Mucosa of descending colon (tissue), 3 donors: ENCODE measurements around the gene RNU7-1. TPM values are rescaled to one million over a fixed set of nuclear protein-coding genes. Genes with fewer than 3 reads are reported as not detected.

Experiments used
- ATAC-seq: fragments of 200-7000 bp; cut with Tn5 transposase; one replicate; pipeline ENCODE4 v1.9.1; 2020; ENCODE audit warnings: mild to moderate bottlenecking, moderate library complexity
- DNase-seq, 3 donors: peaks; one replicate each; pipeline ENCODE4 v3.0.0-alpha.2; 2020
- H3K36me3 ChIP-seq: fragments of 200-600 bp; one replicate; pipeline ENCODE4 v1.8.0; 2021; ENCODE audit warnings: low read depth, mild to moderate bottlenecking
- H3K4me1 ChIP-seq: fragments of 200-600 bp; one replicate; pipeline ENCODE4 v1.8.0; 2021; ENCODE audit warnings: low read depth, mild to moderate bottlenecking
- H3K4me3 ChIP-seq: fragments of 200-600 bp; one replicate; pipeline ENCODE4 v1.8.0; 2021; ENCODE audit warnings: mild to moderate bottlenecking
- H3K9me3 ChIP-seq: fragments of 200-600 bp; one replicate; pipeline ENCODE4 v1.8.0; 2021; ENCODE audit warnings: mild to moderate bottlenecking
- CTCF ChIP-seq: fragments of 200-600 bp; IDR thresholded peaks from one replicate; pipeline ENCODE4 v1.8.0; 2022; ENCODE audit warnings: antibody characterized with exemption, mild to moderate bottlenecking
- intact Hi-C, 2 donors: fragments of 100-400 bp; cut with DNase I in 1 of 2; cut with micrococcal nuclease in 1 of 2; formaldehyde crosslinking; loops; one replicate each; pipeline versions ENCODE4 v1.11.0 to v1.11.1; 2022; cut with DNase I, micrococcal nuclease
- total RNA-seq, 3 donors: library from RNA; stranded (reverse); fragmentation: NEBNext Ultra II Directional in 2 of 3; extraction: Animal tissue kit (Norgen Biotek cat#: 25700) in 2 of 3; gene quantifications; one replicate each; pipeline versions ENCODE4 v1.2.1 to v1.2.4, GENCODE V29; 2021 to 2023
- donor health status: DM: no; HTN: no; CAD: no; lungs with moderate emphysema.
- donor health status: DM: no; HTN: no; CAD: no.
- donor health status: DM: no; HTN: yes; CAD: no.

Gene RNU7-1
- total RNA-seq, 3 donors from 2014 or later = not detected

DNA sequence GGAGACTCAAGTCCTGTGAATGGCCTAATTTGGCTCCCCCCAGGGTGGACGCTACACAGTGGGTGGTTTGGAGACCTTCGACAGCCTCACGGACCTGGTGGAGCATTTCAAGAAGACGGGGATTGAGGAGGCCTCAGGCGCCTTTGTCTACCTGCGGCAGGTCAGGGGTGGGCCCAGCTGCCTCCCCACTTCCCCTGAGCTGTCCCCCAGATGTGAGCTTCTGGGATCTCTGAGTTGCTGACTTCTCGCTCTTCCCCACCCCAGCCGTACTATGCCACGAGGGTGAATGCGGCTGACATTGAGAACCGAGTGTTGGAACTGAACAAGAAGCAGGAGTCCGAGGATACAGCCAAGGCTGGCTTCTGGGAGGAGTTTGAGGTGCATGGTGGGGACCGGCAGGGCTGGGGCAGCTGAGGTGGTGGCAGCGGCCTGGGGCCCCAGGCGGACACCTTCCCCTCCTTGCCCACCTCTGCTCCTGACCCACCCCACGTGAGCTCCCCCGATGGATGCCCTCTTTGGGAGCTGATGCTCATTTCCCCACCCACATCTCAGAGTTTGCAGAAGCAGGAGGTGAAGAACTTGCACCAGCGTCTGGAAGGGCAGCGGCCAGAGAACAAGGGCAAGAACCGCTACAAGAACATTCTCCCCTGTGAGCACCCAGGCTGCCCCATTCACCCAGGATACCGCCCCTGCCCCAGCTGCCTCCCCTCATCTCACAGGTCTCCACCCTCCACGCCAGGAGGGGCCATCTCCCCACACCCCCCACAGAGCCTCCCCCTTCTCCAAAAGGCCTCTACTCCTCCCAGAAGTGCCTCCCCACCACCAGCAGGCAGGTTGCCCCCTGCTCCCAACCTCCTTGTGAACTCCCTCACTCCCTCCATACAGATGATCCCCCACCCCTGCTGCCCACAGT lies 11.7 kb downstream of the RNU7-1 start:
- no peak overlapping the region for H3K4me3 ChIP-seq

GRCh38 chr12:6956021-6956727 lies 12.6 kb downstream of the RNU7-1 start:
- TF ChIP-seq CTCF = no peak
- H3K36me3 ChIP-seq = no peaks in the 10 kb centered on the region
- H3K9me3 ChIP-seq = no peaks in the 10 kb centered on the region
- ATAC-seq = no peak
- H3K4me1 ChIP-seq = peaks cover 21% of the 10 kb centered on the region
- DNase-seq = peak in 2 of 3 donors; percentile 52 to 79
- intact Hi-C loops = no loop called here
- no peak overlapping the region for H3K4me3 ChIP-seq

More for the DNA sequence above, 11.7 kb downstream of the RNU7-1 start:
- no peak for TF ChIP-seq CTCF
- DNase-seq (peak in 1 of 3 donors; percentile 27), ATAC-seq (no peak)
- no peaks in the 10 kb centered on the region for H3K36me3 ChIP-seq
- H3K4me1 ChIP-seq = peaks cover 18% of the 10 kb centered on the region
- no peaks in the 10 kb centered on the region for H3K9me3 ChIP-seq
- intact Hi-C loops = no loop called here

- ATAC-seq (no peak), DNase-seq (peak in 1 of 3 donors; percentile 37)
- H3K9me3 ChIP-seq = no peaks in the 10 kb centered on the region
- peaks cover 25% of the 10 kb centered on the region for H3K4me1 ChIP-seq
- intact Hi-C loops = no loop called here
- no peak overlapping the region for H3K4me3 ChIP-seq
- no peak for TF ChIP-seq CTCF
- no peaks in the 10 kb centered on the region for H3K36me3 ChIP-seq
Measured at GRCh38 chr12:6957151-6957701, 13.6 kb downstream of the RNU7-1 start.

GRCh38 chr12:6957741-6958608 lies 14.4 kb downstream of the RNU7-1 start:
- Histone ChIP-seq H3K4me3 (no peak overlapping the region), H3K4me1 (peaks cover 25% of the 10 kb centered on the region), H3K9me3 (no peaks in the 10 kb centered on the region), H3K36me3 (no peaks in the 10 kb centered on the region)
- TF ChIP-seq CTCF = no peak
- intact Hi-C loops = no loop called here
- DNase-seq (peak in 2 of 3 donors; percentile 40 to 56), ATAC-seq (no peak)

DNA sequence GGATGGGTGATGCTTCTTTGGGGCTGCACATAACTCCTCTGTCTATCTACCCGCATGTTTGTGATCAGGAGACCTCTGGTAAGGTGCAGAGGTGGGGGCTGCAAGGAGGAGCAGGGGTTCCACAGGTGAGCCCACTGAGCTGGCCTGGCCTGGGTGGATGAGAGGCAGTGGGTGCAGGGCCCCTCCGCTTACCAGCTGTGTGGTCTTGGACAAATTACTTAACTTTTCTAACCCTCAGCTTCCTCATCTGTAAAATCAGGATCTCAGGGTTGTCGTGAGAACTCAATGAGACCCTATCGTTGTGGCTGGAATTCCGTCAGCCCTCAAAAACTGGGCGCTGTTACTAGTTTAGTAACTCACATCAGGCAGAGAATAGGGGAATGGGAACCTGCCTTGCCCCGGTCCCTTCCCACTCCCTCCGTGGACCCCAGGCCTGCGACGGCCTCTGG lies 15.0 kb downstream of the RNU7-1 start:
- DNase-seq (peak in 1 of 3 donors; percentile 37), ATAC-seq (no peak)
- Histone ChIP-seq H3K36me3 (no peaks in the 10 kb centered on the region), H3K4me3 (no peak overlapping the region), H3K4me1 (peaks cover 23% of the 10 kb centered on the region), H3K9me3 (no peaks in the 10 kb centered on the region)
- TF ChIP-seq CTCF = no peak
- intact Hi-C loops = no loop called here
